Muscle layer of colon (tissue), 2 donors: ENCODE data around the gene SARS2.
"Not testable (repeated sequence)": the region's sequence is repeated elsewhere in the genome, so short reads cannot be mapped to it uniquely, and the experiment has no call there.

Experiments
- H3K27ac ChIP-seq: one replicate; pipeline ENCODE4 v1.7.0; 2013; ENCODE audit warnings: low read depth, mild to moderate bottlenecking, low read length, moderate library complexity
- H3K27me3 ChIP-seq, 2 donors: one replicate each; pipeline ENCODE4 v1.7.0; 2013; ENCODE audit warnings: low read length in 2 of 2, mild to moderate bottlenecking in 2 of 2; ENCODE audit not compliant: insufficient read depth in 2 of 2, control insufficient read depth in 1 of 2
- H3K36me3 ChIP-seq: one replicate; pipeline ENCODE4 v1.7.0; 2013; ENCODE audit warnings: mild to moderate bottlenecking, low read length; ENCODE audit not compliant: insufficient read depth
- H3K4me1 ChIP-seq: one replicate; pipeline ENCODE4 v1.7.0; 2013; ENCODE audit warnings: mild to moderate bottlenecking, low read length; ENCODE audit not compliant: insufficient read depth
- H3K4me3 ChIP-seq, 2 donors: one replicate each; pipeline ENCODE4 v1.7.0; 2013; ENCODE audit warnings: low read length in 2 of 2, low read depth in 1 of 2, mild to moderate bottlenecking in 1 of 2, moderate library complexity in 1 of 2
- H3K9ac ChIP-seq: one replicate; pipeline ENCODE4 v1.7.0; 2013; ENCODE audit warnings: low read length
- H3K9me3 ChIP-seq: one replicate; pipeline ENCODE4 v1.7.0; 2013; ENCODE audit warnings: mild to moderate bottlenecking, low read length
- donor health status: abdominal sarcoma.
- donor health status: Adenocarcinoma of cecum.

SARS2 gene

DNA sequence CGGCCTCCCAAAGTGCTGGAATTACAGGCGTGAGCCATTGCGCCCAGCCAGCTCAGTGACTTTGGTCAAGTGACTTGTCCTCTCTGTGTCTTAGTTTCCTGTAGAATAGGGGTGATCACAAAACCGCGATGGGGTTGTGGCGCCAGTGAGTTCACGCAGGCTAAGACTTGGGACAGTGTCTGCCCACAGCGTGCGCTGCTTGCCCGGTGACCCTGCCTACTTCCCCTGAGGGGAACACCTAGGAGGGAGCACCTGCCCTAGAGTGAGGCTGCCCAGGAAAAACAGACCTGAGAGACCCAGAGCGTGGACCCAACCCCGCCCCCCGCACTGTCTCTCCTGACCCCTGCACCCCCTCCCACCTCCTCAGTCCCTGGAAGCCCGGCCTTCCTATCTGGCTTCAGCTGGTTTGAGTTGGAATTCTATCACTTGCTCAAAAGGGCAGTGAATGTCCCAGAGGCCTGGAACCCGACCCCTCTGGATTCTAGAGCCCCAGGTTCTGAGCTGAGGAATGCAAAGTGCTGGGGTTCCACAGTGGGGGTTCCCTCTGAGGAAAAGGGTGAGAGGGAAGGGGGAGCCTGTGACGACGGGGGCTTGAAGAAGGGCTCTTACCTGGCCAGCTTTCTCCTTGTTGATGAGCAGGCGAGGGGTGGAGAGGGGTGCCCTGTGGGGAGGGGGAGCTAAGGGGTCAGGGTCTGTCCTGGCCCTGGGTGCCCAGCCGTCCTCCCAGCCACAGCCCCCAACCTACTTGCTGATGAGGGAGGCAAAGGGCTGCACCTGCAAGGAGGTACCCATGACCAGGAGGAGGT, 50.3 kb downstream of the SARS2 start:
- Histone ChIP-seq H3K4me3 (no peak overlapping the region), H3K27me3 (no peaks in the 10 kb centered on the region), H3K9me3 (no peaks in the 10 kb centered on the region), H3K27ac (no peak overlapping the region), H3K9ac (no peak overlapping the region), H3K4me1 (no peaks in the 10 kb centered on the region), H3K36me3 (peaks cover 34% of the 10 kb centered on the region)

DNA sequence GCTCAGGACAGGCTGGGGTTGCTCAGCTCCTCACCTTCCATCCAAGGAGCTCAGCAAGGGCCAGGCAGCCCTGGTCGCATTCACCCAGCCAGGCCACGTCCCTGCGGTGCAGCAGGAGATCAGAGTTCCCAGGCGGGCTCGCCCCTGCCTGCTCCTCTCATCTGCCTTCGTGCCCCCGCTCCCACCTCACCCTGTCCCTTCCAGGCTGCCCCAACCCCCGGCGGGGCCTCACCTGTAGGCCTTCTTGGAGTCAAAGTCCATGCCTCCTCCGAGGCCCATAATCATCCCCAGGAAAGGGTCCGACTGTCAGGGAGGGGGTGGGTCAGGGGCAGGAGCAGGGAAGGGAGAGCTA, 51.2 kb downstream of the SARS2 start:
- Histone ChIP-seq H3K36me3 (peaks cover 34% of the 10 kb centered on the region), H3K27me3 (no peaks in the 10 kb centered on the region), H3K9ac (no peak overlapping the region), H3K4me1 (no peaks in the 10 kb centered on the region), H3K9me3 (no peaks in the 10 kb centered on the region), H3K27ac (no peak overlapping the region), H3K4me3 (no peak overlapping the region)

DNA sequence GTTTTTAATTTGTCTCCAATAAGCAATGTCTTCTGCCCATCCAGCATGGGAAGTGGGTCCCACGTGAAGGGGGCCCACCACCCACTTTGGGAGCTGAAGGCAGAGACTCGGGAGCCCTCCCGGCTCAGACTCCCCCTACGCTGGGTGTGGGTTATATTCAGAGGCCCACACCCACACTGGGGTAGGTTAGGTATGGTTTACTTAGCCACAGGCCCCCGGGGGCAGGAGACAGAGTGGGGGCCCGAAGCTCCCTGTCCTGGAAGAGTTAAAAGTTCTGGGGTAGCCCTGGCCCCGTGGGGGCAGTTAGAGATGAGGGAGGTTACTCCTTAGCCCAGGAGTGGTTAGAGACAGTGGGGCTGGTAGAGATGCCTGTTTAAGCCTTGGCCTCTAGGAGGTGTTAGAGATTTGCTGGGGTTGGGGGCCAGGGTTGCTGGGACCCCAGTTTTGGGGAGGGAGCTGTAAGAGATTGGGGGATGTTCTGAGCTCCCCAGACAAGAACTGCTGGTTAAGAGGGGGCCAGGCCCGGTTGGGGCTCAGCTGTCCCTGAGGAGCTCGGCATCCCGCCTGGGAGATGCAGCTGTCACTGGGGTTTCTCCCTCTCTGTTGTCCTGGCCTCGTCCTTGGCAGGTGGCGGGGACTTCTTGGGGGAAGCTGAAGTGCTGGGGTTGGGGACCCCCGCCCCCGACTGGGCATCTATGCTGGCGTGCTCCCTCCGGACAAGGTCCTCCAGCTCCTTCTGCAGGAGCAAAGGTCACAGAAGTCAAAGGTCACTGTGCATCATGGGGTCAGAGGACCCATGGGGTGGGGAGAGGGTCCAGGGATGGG, 51.8 kb downstream of the SARS2 start:
- H3K4me3 ChIP-seq = no peak overlapping the region

DNA sequence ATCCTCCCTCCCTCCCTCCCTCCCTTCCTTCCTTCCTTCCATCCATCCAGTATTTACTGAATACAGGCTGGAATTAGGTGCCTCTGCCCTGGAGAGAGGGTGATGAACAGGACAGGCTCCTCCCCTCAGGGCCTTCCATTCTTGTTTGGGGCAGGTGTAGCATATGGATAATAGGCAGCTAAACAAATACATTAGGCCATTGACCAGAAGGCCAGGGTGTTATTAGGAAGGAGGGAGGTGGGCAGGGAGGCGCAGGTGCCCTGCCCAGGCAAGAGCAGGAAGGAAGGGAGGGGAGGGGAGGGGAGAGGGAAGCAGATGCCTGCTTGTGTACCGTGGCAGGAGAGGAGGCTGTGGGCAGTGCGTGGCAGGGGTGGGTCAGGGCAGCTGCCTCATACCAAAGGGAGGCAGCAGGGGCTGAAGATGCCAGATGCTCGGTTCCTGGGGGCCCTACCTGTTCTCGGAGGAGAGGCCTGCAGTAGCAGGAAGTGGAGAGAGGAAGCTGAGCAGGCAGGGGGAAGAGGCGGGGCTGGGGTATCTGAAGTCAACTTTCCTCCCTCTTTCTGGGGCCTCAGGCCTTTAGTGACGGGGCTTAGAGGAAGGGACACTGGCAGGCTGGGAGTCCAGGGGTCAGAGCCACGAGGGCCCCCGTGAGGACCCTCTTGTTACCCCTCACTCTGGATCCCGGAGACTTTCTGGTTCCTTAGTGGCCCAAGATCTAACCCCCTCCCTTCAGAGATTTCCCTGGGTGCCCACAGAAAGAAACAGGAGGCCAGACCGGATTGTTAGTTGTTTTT, 52.6 kb downstream of the SARS2 start, which contains the start of gene RINL:
Gene RINL, minus strand, starts transcription at position 495 of the 794 bp plus-strand sequence. CDS start 1,533 bp downstream, outside the sequence.
- H3K9ac ChIP-seq = no peak within 1 kb of the TSS
- no peak within 1 kb of the TSS for H3K27ac ChIP-seq

More for the DNA sequence above, 51.8 kb downstream of the SARS2 start:
- Histone ChIP-seq H3K27ac (no peak overlapping the region), H3K4me1 (no peaks in the 10 kb centered on the region), H3K9ac (no peak overlapping the region), H3K27me3 (no peaks in the 10 kb centered on the region), H3K36me3 (peaks cover 33% of the 10 kb centered on the region), H3K9me3 (no peaks in the 10 kb centered on the region)

DNA sequence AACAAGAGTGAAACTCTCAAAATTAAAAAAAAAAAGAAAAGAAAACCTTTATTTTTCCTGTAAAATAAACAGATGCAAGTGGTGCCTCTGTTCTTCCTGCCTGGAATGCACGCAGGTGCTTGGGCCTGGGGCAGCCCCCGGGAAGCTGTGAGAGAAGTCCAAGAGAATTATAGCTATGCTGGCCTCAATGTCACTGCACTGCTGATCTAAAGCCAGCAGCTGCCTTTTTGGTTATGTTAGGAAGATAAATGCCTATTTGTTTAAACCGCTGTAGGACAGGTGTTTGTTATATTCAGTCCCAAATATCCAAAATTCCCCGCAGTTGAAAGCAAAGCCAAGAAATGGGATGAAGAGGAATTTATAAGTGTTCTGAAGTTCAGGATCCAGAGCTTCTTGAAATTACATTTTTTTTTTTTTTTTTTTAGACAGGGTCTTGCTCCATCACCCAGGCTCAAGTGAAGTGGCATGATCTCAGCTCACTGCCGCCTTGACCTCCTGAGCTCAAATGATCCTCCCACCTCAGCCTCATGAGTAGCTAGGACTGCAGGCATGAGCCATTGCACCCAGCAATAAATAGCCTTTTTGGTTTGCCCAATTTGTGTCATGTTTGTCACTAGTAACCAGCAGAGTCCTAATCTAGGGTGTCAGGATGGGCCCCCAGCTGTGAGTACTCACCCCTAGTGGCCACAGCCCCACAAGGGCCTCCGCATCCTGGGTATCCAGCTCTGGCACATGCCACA, 54.7 kb downstream of the SARS2 start:
- H3K36me3 ChIP-seq = peaks cover 13% of the 10 kb centered on the region
- no peaks in the 10 kb centered on the region for H3K27me3 ChIP-seq
- H3K27ac ChIP-seq = no peak overlapping the region
- H3K9ac ChIP-seq = no peak overlapping the region
- no peaks in the 10 kb centered on the region for H3K9me3 ChIP-seq
- H3K4me3 ChIP-seq = no peak overlapping the region
- no peaks in the 10 kb centered on the region for H3K4me1 ChIP-seq

More for the DNA sequence above, 52.6 kb downstream of the SARS2 start, which contains the start of gene RINL:
- Histone ChIP-seq H3K27me3 (no peaks in the 10 kb centered on the region), H3K4me3 (no peak within 1 kb of the TSS), H3K4me1 (no peaks in the 10 kb centered on the region), H3K9me3 (no peaks in the 10 kb centered on the region), H3K36me3 (peaks cover 26% of the 10 kb centered on the region)

DNA sequence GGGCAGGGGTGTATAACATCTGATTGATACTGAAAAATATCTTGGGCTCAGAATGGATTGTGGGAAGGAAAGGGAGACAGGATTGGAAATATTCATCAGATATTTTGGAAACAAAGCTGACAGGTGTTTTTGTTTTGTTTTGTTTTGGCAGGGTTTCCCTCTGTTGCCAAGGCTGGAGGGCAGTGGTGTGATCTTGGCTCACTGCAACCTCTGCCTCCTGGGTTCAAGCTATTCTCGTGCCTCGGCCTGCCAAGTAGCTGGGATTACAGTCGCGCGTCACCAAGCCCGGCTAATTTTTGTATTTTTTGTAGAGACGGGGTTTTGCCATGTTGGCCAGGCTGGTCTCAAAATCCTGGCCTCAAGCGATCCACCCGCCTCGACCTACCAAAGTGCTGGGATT, 57.2 kb downstream of the SARS2 start:
- H3K27me3 ChIP-seq, H3K9me3 ChIP-seq, H3K36me3 ChIP-seq, H3K4me3 ChIP-seq, H3K27ac ChIP-seq, H3K9ac ChIP-seq, H3K4me1 ChIP-seq: not testable (repeated sequence)

DNA sequence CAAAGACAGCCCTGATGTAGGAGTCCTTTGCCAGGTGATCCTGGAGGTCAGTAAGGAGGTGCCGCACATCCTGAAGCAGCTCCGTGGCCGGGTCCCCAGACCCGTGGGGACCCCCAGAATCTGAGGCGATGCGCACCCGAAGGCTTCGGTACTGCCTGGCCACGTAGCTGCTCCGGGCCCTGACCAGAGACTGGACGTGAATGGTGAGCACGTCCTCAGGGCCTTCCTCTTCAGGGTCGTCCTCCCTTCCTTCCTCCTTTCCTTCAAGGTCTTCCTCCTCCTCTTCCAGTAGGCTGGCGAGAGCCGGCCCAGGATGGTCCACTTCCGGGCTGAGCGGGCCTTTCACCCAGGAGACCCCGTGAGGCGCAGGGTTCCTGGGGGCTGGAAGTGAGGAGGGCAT, 60.0 kb downstream of the SARS2 start:
- no peaks in the 10 kb centered on the region for H3K36me3 ChIP-seq
- no peak overlapping the region for H3K4me3 ChIP-seq
- peaks cover 10% of the 10 kb centered on the region for H3K4me1 ChIP-seq
- no peak overlapping the region for H3K9ac ChIP-seq
- no peaks in the 10 kb centered on the region for H3K9me3 ChIP-seq
- H3K27me3 ChIP-seq = no peaks in the 10 kb centered on the region
- no peak overlapping the region for H3K27ac ChIP-seq

DNA sequence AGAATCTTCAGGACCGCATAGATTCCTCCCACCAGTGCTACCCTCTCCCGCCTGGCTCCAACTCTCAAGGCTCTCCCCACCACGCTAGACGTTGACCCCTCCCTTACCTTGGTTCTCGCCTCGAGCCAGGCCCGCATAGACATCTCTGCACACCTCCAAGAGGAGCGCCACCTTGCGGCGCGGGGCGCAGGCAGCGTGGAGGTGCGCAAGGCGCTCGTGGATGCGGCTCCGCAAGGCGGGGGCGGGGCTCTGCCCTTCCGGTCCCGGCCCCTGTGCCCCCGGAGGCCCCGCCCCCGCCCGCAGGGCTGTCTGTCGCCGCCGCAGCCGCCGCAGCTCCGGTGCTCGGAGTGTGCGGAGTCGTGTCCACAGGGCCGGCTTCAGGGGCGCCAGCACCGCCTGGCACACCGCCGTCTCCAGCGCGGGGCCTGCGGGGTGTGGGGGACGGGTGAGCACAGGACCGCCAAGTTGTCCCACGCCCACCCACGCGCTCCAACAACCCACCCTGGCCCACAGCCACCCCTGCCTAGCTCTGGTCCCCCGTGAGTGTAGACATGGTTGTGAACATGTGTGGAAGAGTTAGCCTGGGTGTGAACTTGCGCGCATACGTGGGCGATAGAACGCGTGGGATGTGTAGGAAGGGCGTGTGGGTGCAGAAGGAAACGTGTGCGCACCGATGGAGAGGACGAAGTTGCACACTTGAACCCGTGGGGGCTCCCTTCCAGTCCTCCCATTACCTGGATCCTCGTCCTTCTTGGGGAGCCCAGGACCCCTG, 60.5 kb downstream of the SARS2 start:
- Histone ChIP-seq H3K27me3 (no peaks in the 10 kb centered on the region), H3K4me1 (peaks cover 10% of the 10 kb centered on the region), H3K27ac (no peak overlapping the region), H3K9me3 (no peaks in the 10 kb centered on the region), H3K4me3 (peak overlapping the region; percentile 40 to 82), H3K36me3 (no peaks in the 10 kb centered on the region), H3K9ac (no peak overlapping the region)

DNA sequence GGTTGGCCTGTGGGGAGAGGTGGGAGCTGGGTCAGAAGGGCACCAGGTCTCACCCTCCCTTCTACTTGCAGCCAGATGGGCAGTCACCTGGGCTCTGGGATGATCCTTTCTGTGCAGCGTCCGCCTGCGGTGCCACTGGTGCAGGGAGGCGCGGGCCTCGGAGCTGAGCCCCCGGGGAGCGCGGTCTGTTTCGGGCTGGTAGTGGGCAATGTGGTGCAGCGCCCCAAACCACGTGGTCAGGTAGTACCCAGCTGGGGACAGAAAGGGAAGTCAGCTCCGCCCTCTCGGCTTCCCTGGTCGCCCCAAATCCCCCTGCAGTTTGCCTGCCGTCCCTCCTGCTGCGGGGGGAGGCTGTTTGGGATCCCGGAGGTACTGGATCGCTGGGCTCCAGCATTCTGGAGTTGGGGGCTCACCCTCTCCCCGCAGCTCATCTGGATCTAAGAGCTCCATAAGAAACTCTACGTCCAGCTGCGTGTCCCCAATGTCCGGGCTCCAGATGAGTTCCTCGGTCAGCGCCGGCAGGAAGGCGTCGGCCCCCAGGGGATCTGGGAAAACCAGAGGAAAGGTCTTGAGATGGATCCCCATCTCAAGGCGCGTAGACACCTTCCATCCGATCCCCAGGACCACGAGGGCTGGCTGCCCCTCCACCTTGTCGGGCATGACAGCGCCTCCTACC, 61.3 kb downstream of the SARS2 start:
- H3K36me3 ChIP-seq = no peaks in the 10 kb centered on the region
- H3K9ac ChIP-seq = no peak overlapping the region
- H3K4me1 ChIP-seq = peaks cover 10% of the 10 kb centered on the region
- H3K27me3 ChIP-seq = no peaks in the 10 kb centered on the region
- H3K9me3 ChIP-seq = no peaks in the 10 kb centered on the region
- no peak overlapping the region for H3K27ac ChIP-seq
- H3K4me3 ChIP-seq = peak overlapping the region; percentile 40 to 82

DNA sequence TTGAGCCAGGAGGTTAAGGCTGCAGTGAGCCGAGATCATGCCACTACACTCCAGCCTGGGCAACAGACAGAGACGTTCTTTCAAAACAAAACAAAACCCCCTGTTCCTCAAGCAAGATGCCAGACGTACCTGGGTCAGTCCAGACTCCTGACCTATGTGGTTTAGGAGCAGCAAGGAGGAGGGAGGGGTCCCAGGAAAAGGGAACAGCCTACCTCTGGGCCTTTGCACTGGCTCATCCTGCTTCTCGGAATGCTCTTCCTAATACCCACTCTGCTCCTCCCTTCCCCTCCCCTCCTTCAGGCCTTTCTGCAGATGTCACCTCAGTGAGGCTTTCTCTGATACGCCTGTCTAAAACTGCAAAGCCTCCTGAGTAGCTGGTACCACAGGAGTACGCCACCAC, 62.0 kb downstream of the SARS2 start:
- no peak overlapping the region for H3K4me3 ChIP-seq
- H3K36me3 ChIP-seq = no peaks in the 10 kb centered on the region
- H3K9me3 ChIP-seq = no peaks in the 10 kb centered on the region
- no peak overlapping the region for H3K27ac ChIP-seq
- peaks cover 10% of the 10 kb centered on the region for H3K4me1 ChIP-seq
- H3K27me3 ChIP-seq = no peaks in the 10 kb centered on the region
- H3K9ac ChIP-seq = no peak overlapping the region
